Tibial artery (tissue), 4 donors: ENCODE results near the gene L3MBTL3.

Experiments used
- DNase-seq, 2 donors: peaks; one replicate each; pipeline ENCODE4 v3.0.0-alpha.2; 2019
- H3K27ac ChIP-seq, 2 donors: fragments of 200-600 bp; sonication (generic) in 1 of 2; 1 replicate in 1 of 2; 2 replicates in 1 of 2; pipeline ENCODE4 v1.5.1; 2018 to 2019; ENCODE audit warnings: mild to moderate bottlenecking in 1 of 2
- H3K27me3 ChIP-seq, 2 donors: fragments of 200-600 bp; sonication (generic) in 1 of 2; one replicate each; pipeline versions ENCODE4 v1.5.1 to v1.6.0; 2016 to 2019
- H3K36me3 ChIP-seq, 3 donors: fragments of 200-600 bp; sonication (generic) in 2 of 3; one replicate each; pipeline ENCODE4 v1.5.1; 2016 to 2019; ENCODE audit warnings: mild to moderate bottlenecking in 2 of 3
- H3K4me1 ChIP-seq, 4 donors: fragments of 200-600 bp; sonication (generic) in 2 of 4; 1 replicate in 3 of 4; 2 replicates in 1 of 4; pipeline ENCODE4 v1.5.1; 2016 to 2019
- H3K4me3 ChIP-seq, 2 donors: fragments of 200-600 bp; sonication (generic) in 1 of 2; 1 replicate in 1 of 2; 2 replicates in 1 of 2; pipeline ENCODE4 v1.5.1; 2018 to 2019; ENCODE audit warnings: mild to moderate bottlenecking in 2 of 2
- H3K9me3 ChIP-seq, 3 donors: fragments of 200-600 bp; sonication (generic) in 1 of 3; one replicate each; pipeline ENCODE4 v1.5.1; 2016 to 2019
- CTCF ChIP-seq, 2 experiments: fragments of 200-600 bp in 1 of 2; fragments of 450-650 bp in 1 of 2; IDR thresholded peaks; one replicate each; pipeline ENCODE4 v1.5.1; 2017 to 2019; ENCODE audit warnings: antibody characterized with exemption in 2 of 2, mild to moderate bottlenecking in 1 of 2, moderate library complexity in 1 of 2
- intact Hi-C: fragments of 100-400 bp; cut with DNase I; formaldehyde crosslinking; loops from one replicate; pipeline ENCODE4 v1.15.0; 2023; ENCODE audit warnings: low total_unique reads

Gene L3MBTL3

GRCh38 chr6:130000526-130001421 is 17.6 kb upstream of the L3MBTL3 start:
- Histone ChIP-seq H3K4me1 (no peaks in the 10 kb centered on the region), H3K36me3 (no peaks in the 10 kb centered on the region), H3K9me3 (no peaks in the 10 kb centered on the region), H3K27ac (no peak overlapping the region), H3K4me3 (no peak overlapping the region), H3K27me3 (no peaks in the 10 kb centered on the region)
- intact Hi-C loops, result no loop called here
- no peak for TF ChIP-seq CTCF (IDR thresholded peaks at IDR 0.05)
- no peak for DNase-seq

- H3K36me3 ChIP-seq, result no peaks in the 10 kb centered on the region
- TF ChIP-seq CTCF (IDR thresholded peaks at IDR 0.05), result no peak
- no peaks in the 10 kb centered on the region for H3K9me3 ChIP-seq
- H3K4me1 ChIP-seq, result no peaks in the 10 kb centered on the region
- H3K27me3 ChIP-seq, result no peaks in the 10 kb centered on the region
- H3K4me3 ChIP-seq, result no peak overlapping the region
- H3K27ac ChIP-seq, result no peak overlapping the region
- intact Hi-C loops, result no loop called here
- no peak for DNase-seq
Measured at GRCh38 chr6:130008236-130008873, 10.0 kb upstream of the L3MBTL3 start.

- intact Hi-C loops, result no loop called here
- no peaks in the 10 kb centered on the region for H3K27me3 ChIP-seq
- no peak overlapping the region for H3K27ac ChIP-seq
- H3K4me1 ChIP-seq, result no peaks in the 10 kb centered on the region
- no peak overlapping the region for H3K4me3 ChIP-seq
- no peaks in the 10 kb centered on the region for H3K9me3 ChIP-seq
- DNase-seq, result no peak
- no peak for TF ChIP-seq CTCF (IDR thresholded peaks at IDR 0.05)
- H3K36me3 ChIP-seq, result no peaks in the 10 kb centered on the region
Measured at GRCh38 chr6:130009146-130009545, 9.2 kb upstream of the L3MBTL3 start.

- H3K4me3 ChIP-seq, result no peak overlapping the region
- H3K9me3 ChIP-seq, result no peaks in the 10 kb centered on the region
- intact Hi-C loops, result loop anchor here (10.0 kb wide), 1 partner anchor 416 kb away; no protein-coding TSS in a partner anchor
- no peak overlapping the region for H3K27ac ChIP-seq
- no peak for TF ChIP-seq CTCF (IDR thresholded peaks at IDR 0.05)
- no peaks in the 10 kb centered on the region for H3K4me1 ChIP-seq
- no peaks in the 10 kb centered on the region for H3K27me3 ChIP-seq
- DNase-seq, result no peak
- H3K36me3 ChIP-seq, result no peaks in the 10 kb centered on the region
Measured at GRCh38 chr6:130010387-130010786, 8.0 kb upstream of the L3MBTL3 start.

GRCh38 chr6:130012728-130013127 is 5.7 kb upstream of the L3MBTL3 start:
- no peaks in the 10 kb centered on the region for H3K4me1 ChIP-seq
- H3K9me3 ChIP-seq, result no peaks in the 10 kb centered on the region
- H3K27ac ChIP-seq, result no peak overlapping the region
- no peak for DNase-seq
- H3K36me3 ChIP-seq, result no peaks in the 10 kb centered on the region
- no peaks in the 10 kb centered on the region for H3K27me3 ChIP-seq
- TF ChIP-seq CTCF (IDR thresholded peaks at IDR 0.05), result no peak
- H3K4me3 ChIP-seq, result no peak overlapping the region
- intact Hi-C loops, result loop anchor here (10.0 kb wide), 1 partner anchor 418 kb away; no protein-coding TSS in a partner anchor
